Neural cell (in vitro differentiated cells): ENCODE results near the gene RFTN1. TPM values are rescaled to one million over a fixed set of nuclear protein-coding genes. Genes with fewer than 3 reads are reported as not detected.

Experiments used
- H2AFZ ChIP-seq: fragments of 200-600, 300-800 bp; sonication (generic), shearing (Covaris generic); 2 replicates; pipeline ENCODE4 v1.6.0; 2014; ENCODE audit warnings: low read depth, mild to moderate bottlenecking, antibody characterized with exemption, low read length, moderate library complexity
- H3F3A ChIP-seq: fragments of 200-600 bp; shearing (Covaris generic); 2 replicates; pipeline ENCODE4 v1.6.1; 2016; ENCODE audit warnings: mild to moderate bottlenecking, moderate library complexity, mixed read lengths, antibody characterized with exemption, low read length; ENCODE audit not compliant: insufficient read depth, poor library complexity, severe bottlenecking
- H3K27ac ChIP-seq: fragments of 200-600, 300-800 bp; sonication (generic), shearing (Covaris generic); 2 replicates; pipeline ENCODE4 v1.5.1; 2014; ENCODE audit warnings: mild to moderate bottlenecking, low read length, moderate library complexity
- H3K27me3 ChIP-seq: fragments of 300-800, 200-600 bp; sonication (generic), shearing (Covaris generic); 2 replicates; pipeline ENCODE4 v1.6.0; 2014; ENCODE audit warnings: mild to moderate bottlenecking, low read depth, low read length, moderate library complexity; ENCODE audit not compliant: insufficient read depth
- H3K36me3 ChIP-seq: fragments of 300-800, 200-600 bp; sonication (generic), shearing (Covaris generic); 2 replicates; pipeline ENCODE4 v1.5.1; 2014; ENCODE audit warnings: mild to moderate bottlenecking, antibody characterized with exemption, low read length, moderate library complexity; ENCODE audit not compliant: insufficient read depth
- H3K4me2 ChIP-seq: fragments of 300-800, 200-600 bp; sonication (generic), shearing (Covaris generic); 2 replicates; pipeline ENCODE4 v1.6.0; 2014; ENCODE audit warnings: mild to moderate bottlenecking, low read length
- H3K4me3 ChIP-seq: fragments of 300-800, 200-600 bp; sonication (generic), shearing (Covaris generic); 2 replicates; pipeline ENCODE4 v1.5.1; 2014; ENCODE audit warnings: mild to moderate bottlenecking, low read length, moderate library complexity
- H3K79me2 ChIP-seq: fragments of 200-600 bp; shearing (Covaris generic); replicated peaks from 2 replicates; pipeline ENCODE4 v1.6.0; 2014; ENCODE audit warnings: mild to moderate bottlenecking, low read length, moderate library complexity; ENCODE audit not compliant: insufficient read depth
- H3K9ac ChIP-seq: fragments of 300-800, 200-600 bp; sonication (generic), shearing (Covaris generic); 2 replicates; pipeline ENCODE4 v1.6.1; 2016; ENCODE audit warnings: mild to moderate bottlenecking, low read length, mixed read lengths
- H3K9me2 ChIP-seq: fragments of 200-600 bp; shearing (Covaris generic); 2 replicates; pipeline ENCODE4 v1.6.1; 2016; ENCODE audit warnings: mild to moderate bottlenecking, low read length, mixed read lengths; ENCODE audit not compliant: insufficient read depth
- H3K9me3 ChIP-seq: fragments of 200-600, 300-800 bp; sonication (generic), shearing (Covaris generic); 2 replicates; pipeline ENCODE4 v1.6.1; 2016; ENCODE audit warnings: mild to moderate bottlenecking, mixed run types, low read length, moderate library complexity, mixed read lengths
- H4K20me1 ChIP-seq: fragments of 200-600 bp; shearing (Covaris generic); 2 replicates; pipeline ENCODE4 v1.6.1; 2016; ENCODE audit warnings: mild to moderate bottlenecking, mixed run types; ENCODE audit not compliant: insufficient read depth
- CTCF ChIP-seq: fragments of 450-650 bp; IDR thresholded peaks from 2 replicates; pipeline ENCODE4 v1.5.1; 2014; ENCODE audit warnings: antibody characterized with exemption, mild to moderate bottlenecking, moderate library complexity; ENCODE audit not compliant: poor library complexity, severe bottlenecking
- EP300 ChIP-seq: fragments of 450-650 bp; conservative IDR thresholded peaks from 2 replicates; pipeline ENCODE4 v1.6.1; 2014; ENCODE audit warnings: antibody characterized with exemption, mild to moderate bottlenecking, moderate library complexity; ENCODE audit not compliant: poor library complexity, severe bottlenecking
- EZH2 ChIP-seq: fragments of 200-600, 300-800 bp; shearing (Covaris generic), sonication (generic); IDR thresholded peaks from 2 replicates; pipeline ENCODE4 v1.6.1; 2014; ENCODE audit warnings: antibody characterized with exemption, low read length, borderline replicate concordance, mild to moderate bottlenecking; ENCODE audit not compliant: insufficient read depth, poor library complexity, severe bottlenecking
- MXI1 ChIP-seq: fragments of 450-650 bp; conservative IDR thresholded peaks from 2 replicates; pipeline ENCODE4 v1.6.1; 2014; ENCODE audit warnings: antibody characterized with exemption, mild to moderate bottlenecking; ENCODE audit not compliant: poor library complexity, severe bottlenecking
- POLR2AphosphoS5 ChIP-seq: IDR thresholded peaks from 2 replicates; pipeline ENCODE4 v1.6.1; 2012
- RAD21 ChIP-seq: fragments of 450-650 bp; conservative IDR thresholded peaks from 2 replicates; pipeline ENCODE4 v1.6.1; 2014; ENCODE audit warnings: antibody characterized with exemption, mild to moderate bottlenecking, moderate library complexity
- REST ChIP-seq: IDR thresholded peaks from 2 replicates; pipeline ENCODE4 v1.6.1; 2012; ENCODE audit warnings: borderline replicate concordance
- SMC3 ChIP-seq: fragments of 450-650 bp; conservative IDR thresholded peaks from 2 replicates; pipeline ENCODE4 v1.6.1; 2014; ENCODE audit warnings: antibody characterized with exemption, mild to moderate bottlenecking, moderate library complexity; ENCODE audit not compliant: poor library complexity
- TAF1 ChIP-seq: IDR thresholded peaks from 2 replicates; pipeline ENCODE4 v1.6.1; 2012; ENCODE audit warnings: low read depth
- polyA plus RNA-seq: library from polyadenylated mRNA; depleted of rRNA; stranded (reverse); fragments of >200 nt; gene quantifications from 2 replicates; pipeline ENCODE4 v1.2.3, GENCODE V29; 2014

The RFTN1 gene
- polyA plus RNA-seq, 1 donor from 2014 or later = 36.8 TPM

GRCh38 chr3:16399473-16399872 is 114.0 kb downstream of the RFTN1 start:
- no peaks in the 10 kb centered on the region for H4K20me1 ChIP-seq
- no peaks in the 10 kb centered on the region for H3K9me2 ChIP-seq
- H2AFZ ChIP-seq = no peak overlapping the region
- H3K27ac ChIP-seq = no peak overlapping the region
- TF ChIP-seq POLR2AphosphoS5 = no peak
- no peak for TF ChIP-seq MXI1
- TF ChIP-seq RAD21 = no peak
- no peak for TF ChIP-seq REST
- no peak for TF ChIP-seq CTCF
- no peak for TF ChIP-seq EP300
- no peak for TF ChIP-seq EZH2
- TF ChIP-seq SMC3 = no peak
- no peak for TF ChIP-seq TAF1
- no peaks in the 10 kb centered on the region for H3K79me2 ChIP-seq
- H3K27me3 ChIP-seq = no peaks in the 10 kb centered on the region
- no peaks in the 10 kb centered on the region for H3K9me3 ChIP-seq
- H3K4me3 ChIP-seq = no peak overlapping the region
- H3K9ac ChIP-seq = no peak overlapping the region
- H3K36me3 ChIP-seq = no peaks in the 10 kb centered on the region
- H3K4me2 ChIP-seq = no peak overlapping the region
- H3F3A ChIP-seq = no peaks in the 10 kb centered on the region

- Histone ChIP-seq H3K79me2 (no peaks in the 10 kb centered on the region), H3K36me3 (no peaks in the 10 kb centered on the region), H4K20me1 (no peaks in the 10 kb centered on the region), H2AFZ (no peak overlapping the region), H3K27me3 (no peaks in the 10 kb centered on the region), H3K27ac (no peak overlapping the region), H3K9me2 (no peaks in the 10 kb centered on the region), H3F3A (no peaks in the 10 kb centered on the region), H3K4me3 (no peak overlapping the region), H3K9me3 (no peaks in the 10 kb centered on the region), H3K9ac (no peak overlapping the region), H3K4me2 (no peak overlapping the region)
- TF ChIP-seq REST = no peak
- TF ChIP-seq EZH2 = no peak
- TF ChIP-seq POLR2AphosphoS5 = no peak
- no peak for TF ChIP-seq CTCF
- no peak for TF ChIP-seq EP300
- no peak for TF ChIP-seq MXI1
- TF ChIP-seq SMC3 = no peak
- no peak for TF ChIP-seq TAF1
- TF ChIP-seq RAD21 = no peak
These were observed 114.9 kb downstream of the RFTN1 start for GRCh38 chr3:16398648-16399047.
